Suprapubic skin (tissue), 4 donors: ENCODE measurements around the gene LUC7L2.

ENCODE experiments used
- POLR2A ChIP-seq, 2 donors: fragments of 450-650 bp; IDR thresholded peaks; one replicate each; pipeline ENCODE4 v1.6.1; 2017; ENCODE audit warnings: antibody characterized with exemption in 2 of 2, mild to moderate bottlenecking in 2 of 2, moderate library complexity in 2 of 2
- POLR2AphosphoS5 ChIP-seq, 3 donors: sonication (generic); formaldehyde crosslinking; IDR thresholded peaks; one replicate each; pipeline ENCODE4 v1.6.1; 2017; ENCODE audit warnings: antibody characterized with exemption in 3 of 3
- TF ChIP-seq, protein P1 (sequence below), 2 donors: fragments of 200-600 bp in 1 of 2; fragments of 450-650 bp in 1 of 2; sonication (generic) in 1 of 2; IDR thresholded peaks; one replicate each; pipeline ENCODE4 v1.5.1; 2016 to 2019; ENCODE audit warnings: antibody characterized with exemption in 2 of 2, mild to moderate bottlenecking in 1 of 2, moderate library complexity in 1 of 2

DNA sequence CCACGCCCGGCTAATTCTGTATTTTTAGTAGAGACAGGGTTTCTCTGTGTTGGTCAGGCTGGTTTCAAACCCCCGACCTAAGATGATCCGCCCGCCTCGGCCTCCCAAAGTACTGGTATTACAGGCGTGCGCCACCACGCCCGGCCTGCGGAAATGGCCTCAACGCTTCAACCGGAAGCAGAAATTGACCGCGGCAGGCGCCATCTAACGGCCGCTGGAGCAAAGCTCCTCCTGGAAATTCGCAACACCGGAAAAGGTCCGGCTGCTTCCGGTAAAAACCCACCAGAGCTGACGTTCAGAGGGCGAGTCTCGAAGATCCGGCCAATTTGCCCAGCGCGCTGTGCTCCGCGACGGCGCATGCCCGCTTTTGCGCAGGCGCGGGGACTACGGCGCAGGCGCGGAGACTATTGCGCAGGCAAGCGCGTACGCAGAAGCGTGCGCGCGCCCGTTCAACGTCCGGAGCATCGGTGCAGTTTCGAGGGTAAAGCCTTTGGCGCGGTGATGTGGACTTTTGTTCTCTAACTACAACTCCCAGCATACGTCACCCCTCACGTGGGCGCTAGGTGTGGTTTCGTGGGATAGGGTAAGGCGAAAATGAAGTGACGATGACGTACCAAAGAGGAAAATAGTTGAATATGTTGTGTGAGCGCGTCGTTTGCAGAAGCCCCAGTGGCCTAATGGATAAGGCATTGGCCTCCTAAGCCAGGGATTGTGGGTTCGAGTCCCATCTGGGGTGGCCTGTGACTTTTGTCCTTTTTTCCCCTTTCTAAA is 19.5 kb upstream of the LUC7L2 start:
- TF ChIP-seq, protein P1, sequence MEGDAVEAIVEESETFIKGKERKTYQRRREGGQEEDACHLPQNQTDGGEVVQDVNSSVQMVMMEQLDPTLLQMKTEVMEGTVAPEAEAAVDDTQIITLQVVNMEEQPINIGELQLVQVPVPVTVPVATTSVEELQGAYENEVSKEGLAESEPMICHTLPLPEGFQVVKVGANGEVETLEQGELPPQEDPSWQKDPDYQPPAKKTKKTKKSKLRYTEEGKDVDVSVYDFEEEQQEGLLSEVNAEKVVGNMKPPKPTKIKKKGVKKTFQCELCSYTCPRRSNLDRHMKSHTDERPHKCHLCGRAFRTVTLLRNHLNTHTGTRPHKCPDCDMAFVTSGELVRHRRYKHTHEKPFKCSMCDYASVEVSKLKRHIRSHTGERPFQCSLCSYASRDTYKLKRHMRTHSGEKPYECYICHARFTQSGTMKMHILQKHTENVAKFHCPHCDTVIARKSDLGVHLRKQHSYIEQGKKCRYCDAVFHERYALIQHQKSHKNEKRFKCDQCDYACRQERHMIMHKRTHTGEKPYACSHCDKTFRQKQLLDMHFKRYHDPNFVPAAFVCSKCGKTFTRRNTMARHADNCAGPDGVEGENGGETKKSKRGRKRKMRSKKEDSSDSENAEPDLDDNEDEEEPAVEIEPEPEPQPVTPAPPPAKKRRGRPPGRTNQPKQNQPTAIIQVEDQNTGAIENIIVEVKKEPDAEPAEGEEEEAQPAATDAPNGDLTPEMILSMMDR (IDR thresholded peaks at IDR 0.05): peak; percentile 52 to 77
- TF ChIP-seq POLR2A (IDR thresholded peaks at IDR 0.05): no peak
- TF ChIP-seq POLR2AphosphoS5 (IDR thresholded peaks at IDR 0.05): peak; percentile 87 to 99 (median 91)
